ENCODE results near the gene SCFD2. TPM values are rescaled to one million over a fixed set of nuclear protein-coding genes. Genes with fewer than 3 reads are reported as not detected.
"Not testable (repeated sequence)": the region's sequence is repeated elsewhere in the genome, so short reads cannot be mapped to it uniquely, and the experiment has no call there.

Gene SCFD2
- total and polyA plus RNA-seq, 2 of the 8 experiments (the other 6 are each of a cell fraction or from before 2014, with no cell fraction given), result 6.2 to 10.2 TPM

DNA sequence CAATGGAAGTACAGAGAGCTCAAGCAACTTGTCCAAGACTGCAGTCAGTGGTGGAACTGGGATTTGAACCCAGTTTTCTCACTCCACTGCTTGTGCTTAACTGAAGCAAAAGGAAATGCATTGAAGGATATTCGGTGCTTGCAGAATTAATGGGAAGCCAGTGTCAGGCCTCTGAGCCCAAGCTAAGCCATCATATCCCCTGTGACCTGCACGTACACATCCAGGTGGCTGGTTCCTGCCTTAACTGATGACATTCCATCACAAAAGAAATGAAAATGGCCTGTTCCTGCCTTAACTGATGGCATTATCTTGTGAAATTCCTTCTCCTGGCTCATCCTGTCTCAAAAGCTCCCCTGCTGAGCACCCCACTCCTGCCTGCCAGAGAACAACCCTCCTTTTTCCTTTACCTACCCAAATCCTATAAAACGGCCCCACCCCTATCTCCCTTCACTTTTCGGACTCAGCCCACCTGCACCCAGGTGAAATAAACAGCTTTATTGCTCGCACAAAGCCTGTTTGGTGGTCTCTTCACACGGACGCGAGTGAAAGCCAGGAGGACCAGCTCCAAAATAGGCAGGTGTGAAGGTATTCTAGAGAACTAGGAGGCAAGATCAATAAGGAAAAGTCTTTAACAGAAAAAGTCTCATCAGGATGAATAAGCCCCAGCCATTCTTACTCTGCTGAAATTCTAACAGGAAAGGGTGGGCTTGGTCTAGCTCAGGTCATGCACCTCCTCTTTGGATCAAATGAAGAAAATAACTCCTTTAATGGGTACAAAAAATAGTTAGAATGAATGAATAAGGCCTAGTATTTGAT, 531.0 kb downstream of the SCFD2 start:
- POLR2A ChIA-PET (ENCODE audit: partially characterized antibody), result interaction anchor here (0.6 to 3.0 kb wide), 17 partner anchors 8 to 152 kb away, joined by 3 to 42 read pairs (median 6); partner anchors contain the start of gene RASL11B
- peak; percentile 82 for FAIRE-seq
- H3K4me2 ChIP-seq (ENCODE audit: insufficient read depth in 1 of 2, low read depth in 2 of 2, low read length in 2 of 2), result peak overlapping the region; percentile 36 to 56; a peak in 2 of 4 replicates
- peak; percentile 46 to 80 for DNase-seq (ENCODE audit: low read depth in 1 of 2, low spot score in 2 of 2)
- H3K4me3 ChIP-seq (ENCODE audit: extremely low read depth in 1 of 4, insufficient read depth in 2 of 4, low read depth in 3 of 4, low read length in 4 of 4); H3K23me2 ChIP-seq (ENCODE audit: low read depth, low read length); H3K36me3 ChIP-seq (ENCODE audit: control insufficient read depth in 2 of 4, insufficient read depth in 4 of 4, low read length in 3 of 4); H3K9ac ChIP-seq (replicated peaks in 1 of 4; ENCODE audit: extremely low read depth in 1 of 4, low read depth in 3 of 4, low read length in 3 of 4); H3K9me3 ChIP-seq (ENCODE audit: insufficient read depth in 2 of 2, low read depth in 1 of 2, low read length in 1 of 2); H3K27me3 ChIP-seq (replicated peaks in 1 of 4; ENCODE audit: control insufficient read depth in 3 of 4, extremely low read depth in 1 of 4, insufficient read depth in 3 of 4, low read length in 3 of 4); H4K8ac ChIP-seq (ENCODE audit: extremely low read depth, insufficient read depth, low read length); H3K23ac ChIP-seq (ENCODE audit: insufficient read length); H3K79me2 ChIP-seq (ENCODE audit: control insufficient read depth in 1 of 2, insufficient read depth in 2 of 2, low read length in 2 of 2); H4K20me1 ChIP-seq (replicated peaks in 1 of 2; ENCODE audit: control insufficient read depth in 1 of 2, insufficient read depth in 2 of 2, low read length in 2 of 2); H3K14ac ChIP-seq (ENCODE audit: insufficient read length); H2BK15ac ChIP-seq (ENCODE audit: low read length); H2AFZ ChIP-seq (ENCODE audit: low read length); H3K79me1 ChIP-seq (ENCODE audit: low read depth, low read length): not testable (repeated sequence)
- peak overlapping the region; percentile 75 for H4K91ac ChIP-seq (replicated peaks; ENCODE audit: insufficient read length, low read length)
- H2AK5ac ChIP-seq (ENCODE audit: low read depth, low read length), result peak overlapping the region; percentile 88
- peak overlapping the region; percentile 13 for H3K56ac ChIP-seq (replicated peaks; ENCODE audit: insufficient read length, low read depth, low read length)
- CTCF ChIA-PET (ENCODE audit: partially characterized antibody), result interaction anchor here (0.5 to 1.7 kb wide), 6 partner anchors 10 to 148 kb away, joined by 3 to 4 read pairs (median 3); no protein-coding TSS in a partner anchor
- WGBS, 2 experiments (ENCODE audit: extremely low coverage in 1 of 2, insufficient coverage in 1 of 2, insufficient read length in 1 of 2, insufficient replicate concordance in 2 of 2, low coverage in 1 of 2, low lambda C conversion rate in 2 of 2, missing lambda C conversion rate in 1 of 2), result 13% methylated on average over 8 of the region's 8 CpGs; no CpG with 5 or more reads in 1 of the 2 experiments
- peak overlapping the region; percentile 99 for H2BK5ac ChIP-seq (ENCODE audit: low read depth, low read length)
- peak overlapping the region; percentile 96 for H2BK20ac ChIP-seq (ENCODE audit: low read length)
- peaks cover 2 to 18% (median 10%) of the 10 kb centered on the region in 4 experiments; a peak in 6 of 7 replicates for H3K4me1 ChIP-seq (replicated peaks in 1 of 4; ENCODE audit: control insufficient read depth in 3 of 4, insufficient read depth in 4 of 4, low read length in 3 of 4)
- H3K27ac ChIP-seq (ENCODE audit: low read depth, low read length), result peak overlapping the region; percentile 58
- H4K5ac ChIP-seq (ENCODE audit: insufficient read length, low read depth, low read length), result peak overlapping the region; percentile 17
- peak overlapping the region; percentile 69 for H3K4ac ChIP-seq (replicated peaks; ENCODE audit: insufficient read length, low read depth, low read length)
- peak overlapping the region; percentile 78 for H2BK12ac ChIP-seq (ENCODE audit: low read depth, low read length)
- H3K18ac ChIP-seq (ENCODE audit: extremely low read depth, low read length), result peak overlapping the region; percentile 85
- peak overlapping the region; percentile 96 for H2BK120ac ChIP-seq (replicated peaks; ENCODE audit: low read depth, low read length)
- TF ChIP-seq NANOG (IDR thresholded peaks at IDR 0.05; ENCODE audit: insufficient read depth, low read depth, low read length, poor library complexity, severe bottlenecking) (peak; percentile 74), ASH2L (IDR thresholded peaks at IDR 0.05; ENCODE audit: low read length) (peak; percentile 26), TCF12 (IDR thresholded peaks at IDR 0.05; ENCODE audit: low read depth, low read length) (peak; percentile 87; the same call in 1 of the 2 replicates), EP300 (IDR thresholded peaks at IDR 0.05; ENCODE audit: borderline replicate concordance in 1 of 2, low read depth in 2 of 2, low read length in 2 of 2) (peak in 1 of 2 experiments; percentile 13; a peak in 1 of 3 replicates)

Data from H1 (cell line).